DOHH2 (cell line): ENCODE data around the gene ALAS1.

Source experiments
- CTCF ChIP-seq: fragments of 200-600 bp; sonication (generic); IDR thresholded peaks from one replicate; pipeline ENCODE4 v1.5.1; 2014; ENCODE audit warnings: antibody characterized with exemption, mild to moderate bottlenecking, low read depth, low read length; ENCODE audit not compliant: poor library complexity, severe bottlenecking
- EZH2phosphoT487 ChIP-seq: fragments of 200-600 bp; sonication (generic); IDR thresholded peaks from 2 replicates; pipeline ENCODE4 v1.6.1; 2017; ENCODE audit warnings: borderline replicate concordance, mild to moderate bottlenecking, antibody characterized with exemption, low read length, moderate library complexity, mixed read lengths

GRCh38 chr3:52259448-52259847 is 61.5 kb downstream of the ALAS1 start:
- TF ChIP-seq CTCF (no peak), EZH2phosphoT487 (no peak)
